Measurements from ENCODE around the gene DPP3. TPM values are rescaled to one million over a fixed set of nuclear protein-coding genes. Genes with fewer than 3 reads are reported as not detected.

Gene DPP3
- total and polyA plus RNA-seq, 7 experiments from 2014 or later = 15.8 to 75.7 (median 19.4) TPM

DNA sequence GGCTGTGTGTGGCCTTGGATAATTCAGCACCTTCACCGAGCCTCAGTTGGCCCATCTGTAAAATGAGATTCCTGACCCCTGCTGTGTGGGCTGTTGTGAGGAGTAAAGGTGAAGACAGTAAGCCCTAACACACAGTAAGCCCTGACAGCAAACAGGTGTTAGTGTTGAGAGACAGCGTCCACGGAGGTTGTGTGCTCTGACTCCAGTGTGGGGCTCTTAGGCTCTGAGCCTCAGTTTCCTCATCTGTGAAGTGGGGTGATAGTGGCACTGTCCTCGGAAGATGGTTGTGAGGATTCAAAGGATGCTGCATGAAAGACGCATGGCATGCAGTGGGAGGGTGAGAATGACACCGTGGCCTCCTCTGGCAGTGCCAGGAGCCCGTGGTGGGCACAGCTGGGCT is 14.2 kb downstream of the DPP3 start:
- no peaks in the 10 kb centered on the region for H3K4me1 Mint-ChIP-seq
- H3K9me3 ChIP-seq (ENCODE audit: control insufficient read depth in 2 of 3, low read length in 3 of 3) = no peaks in the 10 kb centered on the region
- ATAC-seq = no peak
- peaks cover 0 to 26% (median 8%) of the 10 kb centered on the region in 5 donors for H3K36me3 Mint-ChIP-seq
- POLR2A ChIA-PET = no interaction called here
- CTCF ChIA-PET = no interaction called here
- H3K27ac ChIP-seq (ENCODE audit: low read depth, low read length) = no peak overlapping the region
- intact Hi-C loops (cut with micrococcal nuclease) = no loop called here
- H3K36me3 ChIP-seq (ENCODE audit: control insufficient read depth in 2 of 3, insufficient read depth in 3 of 3, low read length in 3 of 3) = peaks cover 0 to 63% (median 0%) of the 10 kb centered on the region in 3 experiments
- H3K27ac Mint-ChIP-seq = no peak overlapping the region
- no peaks in the 10 kb centered on the region for H3K27me3 Mint-ChIP-seq
- H3K27me3 ChIP-seq (ENCODE audit: control insufficient read depth in 2 of 2, insufficient read depth in 2 of 2, low read length in 2 of 2) = no peaks in the 10 kb centered on the region
- H3K4me3 ChIP-seq (ENCODE audit: low read length) = no peak overlapping the region
- no peaks in the 10 kb centered on the region for H3K4me1 ChIP-seq (ENCODE audit: control insufficient read depth in 2 of 2, insufficient read depth in 2 of 2, low read length in 2 of 2)
- no peaks in the 10 kb centered on the region for H3K9me3 Mint-ChIP-seq
- no peak overlapping the region for H3K4me3 Mint-ChIP-seq
- no peak for DNase-seq

DNA sequence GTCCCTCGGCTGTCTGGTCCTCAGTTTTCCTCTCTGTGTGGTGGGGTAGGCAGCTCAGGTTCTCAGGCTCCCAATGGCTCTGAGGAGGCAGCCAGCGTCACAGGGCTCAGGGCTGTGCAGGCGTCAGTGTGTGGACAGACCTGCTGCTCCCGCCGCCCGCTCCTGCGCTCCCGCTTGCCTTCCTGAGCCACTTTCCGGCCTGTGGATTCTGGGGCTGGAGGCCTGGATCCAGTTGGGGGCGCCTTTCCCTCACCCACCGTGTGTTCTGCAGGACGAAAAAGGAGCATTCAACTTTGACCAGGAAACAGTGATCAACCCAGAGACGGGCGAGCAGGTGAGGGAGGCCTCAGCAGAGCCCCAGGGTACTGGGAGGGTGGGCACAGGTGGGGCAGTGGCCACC is 14.7 kb downstream of the DPP3 start:
- H3K9me3 Mint-ChIP-seq = no peaks in the 10 kb centered on the region
- no peak overlapping the region for H3K27ac Mint-ChIP-seq
- no peak overlapping the region for H3K4me3 Mint-ChIP-seq
- H3K4me1 Mint-ChIP-seq = no peaks in the 10 kb centered on the region
- CTCF ChIA-PET = no interaction called here
- intact Hi-C loops (cut with micrococcal nuclease) = no loop called here
- H3K36me3 ChIP-seq (ENCODE audit: control insufficient read depth in 2 of 3, insufficient read depth in 3 of 3, low read length in 3 of 3) = peaks cover 0 to 59% (median 0%) of the 10 kb centered on the region in 3 experiments
- H3K27me3 Mint-ChIP-seq = no peaks in the 10 kb centered on the region
- POLR2A ChIA-PET = no interaction called here
- peaks cover 0 to 28% (median 9%) of the 10 kb centered on the region in 5 donors for H3K36me3 Mint-ChIP-seq
- ATAC-seq (no peak), DNase-seq (no peak)
- no peaks in the 10 kb centered on the region for H3K27me3 ChIP-seq (ENCODE audit: control insufficient read depth in 2 of 2, insufficient read depth in 2 of 2, low read length in 2 of 2)
- no peak overlapping the region for H3K27ac ChIP-seq (ENCODE audit: low read depth, low read length)
- H3K4me3 ChIP-seq (ENCODE audit: low read length) = no peak overlapping the region
- H3K4me1 ChIP-seq (ENCODE audit: control insufficient read depth in 2 of 2, insufficient read depth in 2 of 2, low read length in 2 of 2) = no peaks in the 10 kb centered on the region
- H3K9me3 ChIP-seq (ENCODE audit: control insufficient read depth in 2 of 3, low read length in 3 of 3) = no peaks in the 10 kb centered on the region

DNA sequence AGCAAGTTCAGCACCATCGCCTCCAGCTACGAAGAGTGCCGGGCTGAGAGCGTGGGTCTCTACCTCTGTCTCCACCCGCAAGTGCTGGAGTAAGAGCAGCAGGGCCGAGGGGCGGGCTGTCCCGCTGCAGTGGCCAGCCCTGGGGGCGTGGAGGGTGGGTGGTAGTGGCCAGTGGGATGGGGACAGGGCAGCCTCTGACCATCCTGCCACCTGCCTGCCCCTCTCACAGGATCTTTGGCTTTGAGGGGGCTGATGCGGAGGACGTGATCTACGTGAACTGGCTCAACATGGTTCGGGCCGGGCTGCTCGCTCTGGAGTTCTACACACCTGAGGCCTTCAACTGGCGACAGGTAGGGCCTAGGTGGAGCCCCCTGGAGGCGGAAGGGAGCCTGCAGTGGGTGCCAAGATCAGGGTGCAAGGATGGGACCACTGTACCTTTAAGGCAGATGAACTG is 15.2 kb downstream of the DPP3 start:
- no peaks in the 10 kb centered on the region for H3K9me3 ChIP-seq (ENCODE audit: control insufficient read depth in 2 of 3, low read length in 3 of 3)
- ATAC-seq (no peak), DNase-seq (no peak)
- H3K27ac ChIP-seq (ENCODE audit: low read depth, low read length) = no peak overlapping the region
- H3K4me1 ChIP-seq (ENCODE audit: control insufficient read depth in 2 of 2, insufficient read depth in 2 of 2, low read length in 2 of 2) = no peaks in the 10 kb centered on the region
- peaks cover 0 to 59% (median 0%) of the 10 kb centered on the region in 3 experiments for H3K36me3 ChIP-seq (ENCODE audit: control insufficient read depth in 2 of 3, insufficient read depth in 3 of 3, low read length in 3 of 3)
- Mint-ChIP-seq H3K4me3 (no peak overlapping the region), H3K4me1 (no peaks in the 10 kb centered on the region), H3K27me3 (no peaks in the 10 kb centered on the region), H3K9me3 (no peaks in the 10 kb centered on the region), H3K36me3 (peaks cover 0 to 29% (median 8%) of the 10 kb centered on the region in 5 donors), H3K27ac (no peak overlapping the region)
- intact Hi-C loops (cut with micrococcal nuclease) = no loop called here
- POLR2A ChIA-PET = no interaction called here
- H3K4me3 ChIP-seq (ENCODE audit: low read length) = no peak overlapping the region
- CTCF ChIA-PET = no interaction called here
- H3K27me3 ChIP-seq (ENCODE audit: control insufficient read depth in 2 of 2, insufficient read depth in 2 of 2, low read length in 2 of 2) = no peaks in the 10 kb centered on the region

DNA sequence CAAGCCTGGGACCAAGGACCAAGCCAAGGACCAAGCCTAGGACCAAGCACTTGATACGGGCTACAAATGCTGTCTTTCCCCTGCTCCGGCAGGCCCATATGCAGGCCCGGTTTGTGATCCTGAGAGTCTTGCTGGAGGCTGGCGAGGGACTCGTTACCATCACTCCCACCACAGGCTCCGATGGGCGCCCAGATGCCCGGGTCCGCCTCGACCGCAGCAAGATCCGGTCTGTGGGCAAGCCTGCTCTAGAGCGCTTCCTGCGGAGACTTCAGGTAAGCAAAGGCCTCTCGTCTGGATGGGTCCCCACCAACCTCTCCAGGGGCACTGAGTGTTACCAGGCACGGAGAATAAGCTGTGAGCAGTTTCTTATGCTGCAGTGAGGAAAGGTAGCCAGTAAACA is 17.0 kb downstream of the DPP3 start:
- H3K4me3 Mint-ChIP-seq = no peak overlapping the region
- H3K9me3 Mint-ChIP-seq = no peaks in the 10 kb centered on the region
- DNase-seq = no peak
- H3K4me1 Mint-ChIP-seq = no peaks in the 10 kb centered on the region
- no peak overlapping the region for H3K27ac Mint-ChIP-seq
- H3K4me1 ChIP-seq (ENCODE audit: control insufficient read depth in 2 of 2, insufficient read depth in 2 of 2, low read length in 2 of 2) = no peaks in the 10 kb centered on the region
- no peak overlapping the region for H3K4me3 ChIP-seq (ENCODE audit: low read length)
- ChIA-PET CTCF (no interaction called here), POLR2A (no interaction called here)
- no peaks in the 10 kb centered on the region for H3K27me3 Mint-ChIP-seq
- no peak for ATAC-seq
- peaks cover 0 to 44% (median 0%) of the 10 kb centered on the region in 3 experiments for H3K36me3 ChIP-seq (ENCODE audit: control insufficient read depth in 2 of 3, insufficient read depth in 3 of 3, low read length in 3 of 3)
- peaks cover 0 to 33% (median 8%) of the 10 kb centered on the region in 5 donors for H3K36me3 Mint-ChIP-seq
- intact Hi-C loops (cut with micrococcal nuclease) = no loop called here
- no peaks in the 10 kb centered on the region for H3K9me3 ChIP-seq (ENCODE audit: control insufficient read depth in 2 of 3, low read length in 3 of 3)
- no peaks in the 10 kb centered on the region for H3K27me3 ChIP-seq (ENCODE audit: control insufficient read depth in 2 of 2, insufficient read depth in 2 of 2, low read length in 2 of 2)
- no peak overlapping the region for H3K27ac ChIP-seq (ENCODE audit: low read depth, low read length)

DNA sequence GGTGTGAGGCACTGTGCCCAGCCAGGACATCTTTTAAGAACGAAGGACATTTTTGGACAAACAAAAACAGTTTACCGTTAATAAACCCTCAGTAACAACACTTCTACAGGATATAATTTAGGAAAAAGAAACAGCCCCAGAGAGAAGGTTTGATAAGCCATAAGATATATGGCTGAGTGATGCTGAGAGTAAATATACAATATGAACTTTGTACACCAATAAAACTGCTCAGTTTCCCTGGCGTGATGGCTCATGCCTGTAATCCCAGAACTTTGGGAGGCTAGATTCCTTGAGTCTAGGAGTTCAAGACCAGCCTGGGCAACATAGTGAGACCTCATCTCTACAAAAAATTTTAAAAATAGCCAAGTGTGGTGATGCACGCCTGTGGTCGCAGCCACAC is 18.3 kb downstream of the DPP3 start:
- Histone ChIP-seq H3K27me3 (ENCODE audit: control insufficient read depth in 2 of 2, insufficient read depth in 2 of 2, low read length in 2 of 2) (no peaks in the 10 kb centered on the region), H3K4me3 (ENCODE audit: low read length) (no peak overlapping the region), H3K27ac (ENCODE audit: low read depth, low read length) (no peak overlapping the region), H3K36me3 (ENCODE audit: control insufficient read depth in 2 of 3, insufficient read depth in 3 of 3, low read length in 3 of 3) (peaks cover 0 to 31% (median 0%) of the 10 kb centered on the region in 3 experiments), H3K4me1 (ENCODE audit: control insufficient read depth in 2 of 2, insufficient read depth in 2 of 2, low read length in 2 of 2) (no peaks in the 10 kb centered on the region), H3K9me3 (ENCODE audit: control insufficient read depth in 2 of 3, low read length in 3 of 3) (no peaks in the 10 kb centered on the region)
- Mint-ChIP-seq H3K4me1 (no peaks in the 10 kb centered on the region), H3K27ac (no peak overlapping the region), H3K27me3 (no peaks in the 10 kb centered on the region), H3K4me3 (no peak overlapping the region), H3K36me3 (peaks cover 0 to 28% (median 8%) of the 10 kb centered on the region in 5 donors), H3K9me3 (no peaks in the 10 kb centered on the region)
- DNase-seq = no peak
- POLR2A ChIA-PET = no interaction called here
- CTCF ChIA-PET = no interaction called here
- no peak for ATAC-seq
- intact Hi-C loops (cut with micrococcal nuclease) = no loop called here

DNA sequence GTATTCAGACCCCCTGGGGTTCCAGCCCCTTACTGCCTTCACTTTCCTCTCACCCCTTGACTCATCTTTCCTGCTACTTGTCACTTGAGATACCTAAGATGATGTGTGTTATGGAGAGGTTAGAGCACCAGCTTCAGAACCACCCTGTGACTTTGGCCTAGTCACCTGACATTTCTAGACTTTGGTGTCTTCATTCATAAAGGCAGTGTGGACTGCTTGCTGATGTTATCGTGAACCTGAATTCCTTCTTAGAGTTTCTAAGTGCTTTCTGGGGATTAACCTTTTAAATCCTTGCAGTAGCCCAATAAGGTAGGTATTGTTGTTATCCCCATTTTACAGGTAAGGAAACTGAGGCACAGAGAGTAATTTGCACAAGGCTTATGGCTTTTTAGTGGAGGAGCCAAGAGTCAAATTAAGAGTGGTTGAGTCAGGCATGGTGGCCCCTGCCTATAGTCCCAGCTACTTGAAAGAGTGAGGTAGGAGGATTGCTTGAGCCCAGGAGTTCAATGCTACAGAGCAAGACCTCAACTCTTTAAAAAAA is 25.1 kb downstream of the DPP3 start:
- peaks cover 0 to 17% (median 0%) of the 10 kb centered on the region in 3 experiments for H3K36me3 ChIP-seq (ENCODE audit: control insufficient read depth in 2 of 3, insufficient read depth in 3 of 3, low read length in 3 of 3)
- no peaks in the 10 kb centered on the region for H3K9me3 ChIP-seq (ENCODE audit: control insufficient read depth in 2 of 3, low read length in 3 of 3)
- Mint-ChIP-seq H3K27me3 (no peaks in the 10 kb centered on the region), H3K27ac (no peak overlapping the region), H3K4me1 (peaks cover 0 to 8% (median 4%) of the 10 kb centered on the region in 7 donors), H3K4me3 (no peak overlapping the region), H3K36me3 (peaks cover 0 to 22% (median 9%) of the 10 kb centered on the region in 5 donors), H3K9me3 (no peaks in the 10 kb centered on the region)
- H3K27me3 ChIP-seq (ENCODE audit: control insufficient read depth in 2 of 2, insufficient read depth in 2 of 2, low read length in 2 of 2) = no peaks in the 10 kb centered on the region
- POLR2A ChIA-PET = no interaction called here
- CTCF ChIA-PET = no interaction called here
- ATAC-seq (no peak), DNase-seq (no peak)
- H3K27ac ChIP-seq (ENCODE audit: low read depth, low read length) = no peak overlapping the region
- H3K4me1 ChIP-seq (ENCODE audit: control insufficient read depth in 2 of 2, insufficient read depth in 2 of 2, low read length in 2 of 2) = peaks cover 0 to 4% of the 10 kb centered on the region in 2 donors
- intact Hi-C loops (cut with micrococcal nuclease) = no loop called here
- no peak overlapping the region for H3K4me3 ChIP-seq (ENCODE audit: low read length)

DNA sequence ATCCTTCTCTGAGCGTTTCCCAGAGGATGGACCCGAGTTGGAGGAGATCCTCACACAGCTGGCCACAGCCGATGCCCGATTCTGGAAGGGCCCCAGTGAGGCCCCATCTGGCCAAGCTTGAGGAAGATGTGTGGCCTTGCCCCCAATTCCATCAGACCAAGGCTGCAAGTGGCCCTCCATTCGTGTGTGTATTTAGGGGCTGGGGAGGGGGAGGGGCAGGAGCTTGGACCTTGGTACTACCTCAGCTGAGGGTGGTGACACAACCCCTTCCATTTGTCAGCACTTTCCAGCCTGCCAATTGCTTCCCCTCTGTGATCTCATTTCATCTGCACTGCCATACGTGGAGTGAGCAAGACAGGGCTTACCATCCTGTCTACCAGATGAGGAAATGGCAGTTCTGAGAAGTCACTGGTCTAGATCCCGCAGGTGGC is 28.9 kb downstream of the DPP3 start:
- Histone ChIP-seq H3K4me3 (ENCODE audit: low read length) (no peak overlapping the region), H3K27me3 (ENCODE audit: control insufficient read depth in 2 of 2, insufficient read depth in 2 of 2, low read length in 2 of 2) (no peaks in the 10 kb centered on the region), H3K27ac (ENCODE audit: low read depth, low read length) (no peak overlapping the region), H3K9me3 (ENCODE audit: control insufficient read depth in 2 of 3, low read length in 3 of 3) (no peaks in the 10 kb centered on the region), H3K4me1 (ENCODE audit: control insufficient read depth in 2 of 2, insufficient read depth in 2 of 2, low read length in 2 of 2) (peaks cover 6 to 10% of the 10 kb centered on the region in 2 donors), H3K36me3 (ENCODE audit: control insufficient read depth in 2 of 3, insufficient read depth in 3 of 3, low read length in 3 of 3) (peaks cover 0 to 21% (median 0%) of the 10 kb centered on the region in 3 experiments)
- ATAC-seq (no peak), DNase-seq (no peak)
- Mint-ChIP-seq H3K4me3 (peak overlapping the region in 2 of 10 donors; percentile 7 to 51), H3K4me1 (peaks cover 9 to 24% (median 18%) of the 10 kb centered on the region in 7 donors), H3K27me3 (no peaks in the 10 kb centered on the region), H3K36me3 (peaks cover 0 to 13% (median 8%) of the 10 kb centered on the region in 5 donors), H3K27ac (peak overlapping the region in 1 of 9 donors; percentile 27), H3K9me3 (peaks cover 0 to 2% (median 0%) of the 10 kb centered on the region in 11 donors)
- intact Hi-C loops (cut with micrococcal nuclease) = no loop called here
- POLR2A ChIA-PET = interaction anchor here (1.4 to 1.7 kb wide), 2 partner anchors 43 to 130 kb away, joined by 3 to 5 read pairs; partner anchors contain the start of genes PELI3 and RBM4
- CTCF ChIA-PET = no interaction called here
